Measurements from ENCODE around the gene PRKRIP1. TPM values are rescaled to one million over a fixed set of nuclear protein-coding genes. Genes with fewer than 3 reads are reported as not detected.
A peak's percentile ranks its signal among the peaks of the same experiment; 100 is the strongest.

PRKRIP1 gene
- total RNA-seq, 1 experiment from 2014 or later: 36.8 TPM

- POLR2A ChIA-PET: interaction anchor here (0.6 kb wide), 1 partner anchor 267 kb away, joined by 3 read pairs; no protein-coding TSS in a partner anchor
- H3K27me3 Mint-ChIP-seq (ENCODE audit: insufficient read depth, unreplicated experiment): no peaks in the 10 kb centered on the region
- intact Hi-C loops (cut with micrococcal nuclease): loop anchor here (1.0 kb wide), 1 partner anchor 111 kb away; no protein-coding TSS in a partner anchor
- no peaks in the 10 kb centered on the region for H3K9me3 Mint-ChIP-seq (ENCODE audit: unreplicated experiment)
- no peak overlapping the region for H3K4me3 Mint-ChIP-seq (ENCODE audit: unreplicated experiment)
- no peak for DNase-seq (ENCODE audit: unreplicated experiment)
- CTCF ChIA-PET: interaction anchor here (0.7 to 1.1 kb wide), 2 partner anchors 10 to 858 kb away, joined by 3 read pairs; no protein-coding TSS in a partner anchor
- no peaks in the 10 kb centered on the region for H3K4me1 Mint-ChIP-seq (ENCODE audit: insufficient read depth, unreplicated experiment)
- TF ChIP-seq CTCF (IDR thresholded peaks at IDR 0.05; ENCODE audit: unreplicated experiment): no peak
- H3K36me3 Mint-ChIP-seq (ENCODE audit: insufficient read depth, unreplicated experiment): peaks cover 31% of the 10 kb centered on the region
- no peak overlapping the region for H3K27ac Mint-ChIP-seq (ENCODE audit: low read depth, unreplicated experiment)
- no TSS peak for BruUV-seq (replicated peaks)
These were observed 6.4 kb upstream of the PRKRIP1 start for GRCh38 chr7:102389810-102390209.

- no peaks in the 10 kb centered on the region for H3K4me1 Mint-ChIP-seq (ENCODE audit: insufficient read depth, unreplicated experiment)
- BruUV-seq (replicated peaks): no TSS peak
- POLR2A ChIA-PET: no interaction called here
- intact Hi-C loops (cut with micrococcal nuclease): loop anchor here (1.0 kb wide), 1 partner anchor 112 kb away; no protein-coding TSS in a partner anchor
- DNase-seq (ENCODE audit: unreplicated experiment): peak; percentile 87
- no peaks in the 10 kb centered on the region for H3K9me3 Mint-ChIP-seq (ENCODE audit: unreplicated experiment)
- CTCF ChIA-PET: interaction anchor here (0.6 to 3.8 kb wide), 12 partner anchors 10 to 120 kb away, joined by 3 to 38 read pairs (median 4); partner anchors contain the start of gene SH2B2
- no peak overlapping the region for H3K4me3 Mint-ChIP-seq (ENCODE audit: unreplicated experiment)
- no peaks in the 10 kb centered on the region for H3K27me3 Mint-ChIP-seq (ENCODE audit: insufficient read depth, unreplicated experiment)
- peaks cover 31% of the 10 kb centered on the region for H3K36me3 Mint-ChIP-seq (ENCODE audit: insufficient read depth, unreplicated experiment)
- H3K27ac Mint-ChIP-seq (ENCODE audit: low read depth, unreplicated experiment): no peak overlapping the region
- TF ChIP-seq CTCF (IDR thresholded peaks at IDR 0.05; ENCODE audit: unreplicated experiment): peak; percentile 91
These were observed 5.3 kb upstream of the PRKRIP1 start for GRCh38 chr7:102390697-102391484.

- no peak for TF ChIP-seq CTCF (IDR thresholded peaks at IDR 0.05; ENCODE audit: unreplicated experiment)
- no peak for DNase-seq (ENCODE audit: unreplicated experiment)
- ChIA-PET POLR2A (no interaction called here), CTCF (interaction anchor here (1.1 to 3.8 kb wide), 5 partner anchors 12 to 113 kb away, joined by 3 to 38 read pairs (median 4); partner anchors contain the start of gene SH2B2)
- H3K9me3 Mint-ChIP-seq (ENCODE audit: unreplicated experiment): no peaks in the 10 kb centered on the region
- H3K4me3 Mint-ChIP-seq (ENCODE audit: unreplicated experiment): no peak overlapping the region
- peaks cover 4% of the 10 kb centered on the region for H3K4me1 Mint-ChIP-seq (ENCODE audit: insufficient read depth, unreplicated experiment)
- H3K27ac Mint-ChIP-seq (ENCODE audit: low read depth, unreplicated experiment): no peak overlapping the region
- intact Hi-C loops (cut with micrococcal nuclease): no loop called here
- no peaks in the 10 kb centered on the region for H3K27me3 Mint-ChIP-seq (ENCODE audit: insufficient read depth, unreplicated experiment)
- peaks cover 33% of the 10 kb centered on the region for H3K36me3 Mint-ChIP-seq (ENCODE audit: insufficient read depth, unreplicated experiment)
- BruUV-seq (replicated peaks): no TSS peak
These were observed 3.8 kb upstream of the PRKRIP1 start for GRCh38 chr7:102392330-102392729.

GRCh38 chr7:102393467-102393866 is 2.7 kb upstream of the PRKRIP1 start:
- Mint-ChIP-seq H3K27me3 (ENCODE audit: insufficient read depth, unreplicated experiment) (no peaks in the 10 kb centered on the region), H3K4me1 (ENCODE audit: insufficient read depth, unreplicated experiment) (peaks cover 9% of the 10 kb centered on the region), H3K4me3 (ENCODE audit: unreplicated experiment) (no peak overlapping the region), H3K27ac (ENCODE audit: low read depth, unreplicated experiment) (no peak overlapping the region), H3K36me3 (ENCODE audit: insufficient read depth, unreplicated experiment) (peaks cover 40% of the 10 kb centered on the region), H3K9me3 (ENCODE audit: unreplicated experiment) (no peaks in the 10 kb centered on the region)
- CTCF ChIA-PET: interaction anchor here (0.7 to 3.8 kb wide), 3 partner anchors 15 to 455 kb away, joined by 3 to 38 read pairs (median 3); no protein-coding TSS in a partner anchor
- TF ChIP-seq CTCF (IDR thresholded peaks at IDR 0.05; ENCODE audit: unreplicated experiment): no peak
- intact Hi-C loops (cut with micrococcal nuclease): no loop called here
- BruUV-seq (replicated peaks): no TSS peak
- POLR2A ChIA-PET: no interaction called here
- no peak for DNase-seq (ENCODE audit: unreplicated experiment)
